Stimulated activated CD4-positive, alpha-beta T cell treated with anti-CD3 and anti-CD28 coated beads, Interleukin-12 subunit alpha, Interleukin-12 subunit beta, amount 100 ng/mL, for 48 hours (primary cell): Measurements from ENCODE around the gene SPRED3.
A peak's percentile ranks its signal among the peaks of the same experiment; 100 is the strongest.
"Not testable (repeated sequence)": the region's sequence is repeated elsewhere in the genome, so short reads cannot be mapped to it uniquely, and the experiment has no call there.

Experiments
- DNase-seq, 3 donors: peaks; one replicate each; pipeline ENCODE4 v3.0.0-alpha.2; 2020; ENCODE audit warnings: low read depth in 2 of 3, low spot score in 1 of 3

SPRED3 gene

GRCh38 chr19:38389957-38390924 is 1.7 kb downstream of the SPRED3 start:
- DNase-seq = no peak

- no peak for DNase-seq
Observed at GRCh38 chr19:38391911-38392464, 3.5 kb downstream of the SPRED3 start.

- DNase-seq = no peak
Observed at GRCh38 chr19:38392707-38393308, 4.3 kb downstream of the SPRED3 start.

GRCh38 chr19:38394488-38394887 is 6.0 kb downstream of the SPRED3 start:
- DNase-seq = peak; percentile 61 to 74 (median 67)

- DNase-seq = peak in 1 of 3 donors; percentile 31
Observed at GRCh38 chr19:38395381-38396114, 7.1 kb downstream of the SPRED3 start.

GRCh38 chr19:38399081-38399480 is 10.6 kb downstream of the SPRED3 start:
- no peak for DNase-seq

- DNase-seq = no peak
Observed at GRCh38 chr19:38399537-38399936, 11.0 kb downstream of the SPRED3 start.

- no peak for DNase-seq
Observed at GRCh38 chr19:38400361-38400760, 11.9 kb downstream of the SPRED3 start.

GRCh38 chr19:38401148-38401547 is 12.7 kb downstream of the SPRED3 start:
- no peak for DNase-seq

GRCh38 chr19:38402623-38402966 is 14.1 kb downstream of the SPRED3 start:
- DNase-seq = no peak

- DNase-seq = peak; percentile 95 to 96 (median 96)
Observed at GRCh38 chr19:38402967-38403674, 14.6 kb downstream of the SPRED3 start, which contains the start of gene FAM98C. Gene FAM98C, plus strand, starts transcription at chr19:38403093. Its CDS starts 61 bp downstream, at chr19:38403154.

GRCh38 chr19:38404858-38405257 is 16.4 kb downstream of the SPRED3 start:
- no peak for DNase-seq

- no peak for DNase-seq
Observed at GRCh38 chr19:38405276-38405675, 16.8 kb downstream of the SPRED3 start.

- DNase-seq = no peak
Observed at GRCh38 chr19:38409631-38410133, 21.2 kb downstream of the SPRED3 start.

- DNase-seq = not testable (repeated sequence)
Observed at GRCh38 chr19:38410407-38410806, 21.9 kb downstream of the SPRED3 start.

GRCh38 chr19:38411041-38411712 is 22.7 kb downstream of the SPRED3 start:
- DNase-seq = no peak

GRCh38 chr19:38411898-38412297 is 23.4 kb downstream of the SPRED3 start:
- not testable (repeated sequence) for DNase-seq

- no peak for DNase-seq
Observed at GRCh38 chr19:38412491-38412890, 24.0 kb downstream of the SPRED3 start.

- DNase-seq = no peak
Observed at GRCh38 chr19:38412961-38413360, 24.5 kb downstream of the SPRED3 start.

GRCh38 chr19:38413416-38413815 is 24.9 kb downstream of the SPRED3 start:
- no peak for DNase-seq
